Parathyroid adenoma (tissue), 2 donors: Measurements from ENCODE around the gene YARS2.

ENCODE experiments used
- H2AFZ ChIP-seq: fragments of 300-600 bp; sonication (generic); one replicate; pipeline ENCODE4 v1.7.0; 2017; ENCODE audit warnings: antibody characterized with exemption, mild to moderate bottlenecking
- H3K27ac ChIP-seq: fragments of 300-600 bp; sonication (generic); one replicate; pipeline ENCODE4 v1.7.0; 2017
- H3K27me3 ChIP-seq: fragments of 300-600 bp; sonication (generic); one replicate; pipeline ENCODE4 v1.7.0; 2017; ENCODE audit warnings: low read length; ENCODE audit not compliant: control insufficient read depth, insufficient read depth
- H3K36me3 ChIP-seq: fragments of 300-600 bp; sonication (generic); one replicate; pipeline ENCODE4 v1.7.0; 2017; ENCODE audit warnings: low read length; ENCODE audit not compliant: control insufficient read depth, insufficient read depth
- H3K4me1 ChIP-seq: fragments of 300-600 bp; sonication (generic); one replicate; pipeline ENCODE4 v1.7.0; 2017; ENCODE audit warnings: control low read depth
- H3K4me2 ChIP-seq: fragments of 300-600 bp; sonication (generic); one replicate; pipeline ENCODE4 v1.7.0; 2017; ENCODE audit warnings: low read length
- H3K4me3 ChIP-seq: fragments of 300-600 bp; sonication (generic); one replicate; pipeline ENCODE4 v1.7.0; 2017; ENCODE audit warnings: low read depth, low read length
- H3K79me2 ChIP-seq: fragments of 300-600 bp; sonication (generic); one replicate; pipeline ENCODE4 v1.7.0; 2017; ENCODE audit warnings: control low read depth
- H3K9ac ChIP-seq: fragments of 300-600 bp; sonication (generic); one replicate; pipeline ENCODE4 v1.7.0; 2017; ENCODE audit warnings: mild to moderate bottlenecking
- H3K9me3 ChIP-seq: fragments of 300-600 bp; sonication (generic); one replicate; pipeline ENCODE4 v1.7.0; 2017; ENCODE audit warnings: low read length; ENCODE audit not compliant: control insufficient read depth
- TF ChIP-seq, protein P1 (sequence below): fragments of 300-600 bp; sonication (generic); IDR thresholded peaks from one replicate; pipeline ENCODE4 v1.7.0; 2017; ENCODE audit warnings: antibody characterized with exemption, mild to moderate bottlenecking
- donor health status: primary hyperparathyroidism.

Gene YARS2

DNA sequence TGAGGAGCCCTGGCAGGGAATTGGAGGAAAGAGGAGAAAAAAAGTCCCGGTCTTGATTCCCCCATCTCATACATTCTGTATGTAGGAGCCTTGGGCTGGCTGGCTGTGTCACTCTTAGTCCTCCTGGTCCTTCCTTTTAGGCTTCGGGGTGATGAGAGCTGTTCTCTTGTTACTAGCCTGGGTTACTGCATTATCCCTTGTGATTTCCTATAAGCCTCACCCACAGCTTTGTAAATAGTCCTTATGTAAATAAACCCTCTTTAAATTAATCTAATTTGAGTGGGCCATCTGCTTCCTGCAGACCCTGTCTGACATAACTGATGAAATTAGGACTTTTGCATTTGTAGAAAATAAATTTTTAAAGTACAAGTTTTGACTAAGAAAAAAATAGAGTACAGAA lies 57.4 kb downstream of the YARS2 start:
- no peak overlapping the region for H3K4me2 ChIP-seq
- no peaks in the 10 kb centered on the region for H3K36me3 ChIP-seq
- H2AFZ ChIP-seq: no peak overlapping the region
- no peak overlapping the region for H3K9ac ChIP-seq
- no peak overlapping the region for H3K4me3 ChIP-seq
- TF ChIP-seq, protein P1, sequence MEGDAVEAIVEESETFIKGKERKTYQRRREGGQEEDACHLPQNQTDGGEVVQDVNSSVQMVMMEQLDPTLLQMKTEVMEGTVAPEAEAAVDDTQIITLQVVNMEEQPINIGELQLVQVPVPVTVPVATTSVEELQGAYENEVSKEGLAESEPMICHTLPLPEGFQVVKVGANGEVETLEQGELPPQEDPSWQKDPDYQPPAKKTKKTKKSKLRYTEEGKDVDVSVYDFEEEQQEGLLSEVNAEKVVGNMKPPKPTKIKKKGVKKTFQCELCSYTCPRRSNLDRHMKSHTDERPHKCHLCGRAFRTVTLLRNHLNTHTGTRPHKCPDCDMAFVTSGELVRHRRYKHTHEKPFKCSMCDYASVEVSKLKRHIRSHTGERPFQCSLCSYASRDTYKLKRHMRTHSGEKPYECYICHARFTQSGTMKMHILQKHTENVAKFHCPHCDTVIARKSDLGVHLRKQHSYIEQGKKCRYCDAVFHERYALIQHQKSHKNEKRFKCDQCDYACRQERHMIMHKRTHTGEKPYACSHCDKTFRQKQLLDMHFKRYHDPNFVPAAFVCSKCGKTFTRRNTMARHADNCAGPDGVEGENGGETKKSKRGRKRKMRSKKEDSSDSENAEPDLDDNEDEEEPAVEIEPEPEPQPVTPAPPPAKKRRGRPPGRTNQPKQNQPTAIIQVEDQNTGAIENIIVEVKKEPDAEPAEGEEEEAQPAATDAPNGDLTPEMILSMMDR: no peak
- no peak overlapping the region for H3K27ac ChIP-seq
- no peaks in the 10 kb centered on the region for H3K9me3 ChIP-seq
- no peaks in the 10 kb centered on the region for H3K27me3 ChIP-seq
- peaks cover 30% of the 10 kb centered on the region for H3K79me2 ChIP-seq
- peaks cover 5% of the 10 kb centered on the region for H3K4me1 ChIP-seq

DNA sequence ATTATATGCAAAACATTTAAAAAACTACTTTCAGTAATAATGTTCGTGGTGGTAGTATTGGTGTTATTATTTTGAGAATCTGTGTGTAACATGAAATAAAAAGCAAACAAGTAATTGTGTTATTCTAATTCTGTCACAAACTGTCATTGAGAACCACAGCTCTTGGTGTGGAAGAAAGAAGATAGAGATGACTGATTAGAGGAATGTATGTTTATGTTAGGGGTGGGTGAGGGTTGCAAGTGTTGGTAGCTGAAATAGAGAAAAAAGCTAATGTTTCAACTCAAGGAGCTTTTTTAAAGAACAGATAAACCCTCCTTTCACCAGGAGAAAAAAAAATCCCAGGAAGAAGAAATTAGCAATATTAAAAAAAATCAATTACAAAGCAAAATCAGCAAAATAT lies 58.3 kb downstream of the YARS2 start:
- Histone ChIP-seq H2AFZ (no peak overlapping the region), H3K79me2 (peaks cover 30% of the 10 kb centered on the region)
- TF ChIP-seq, protein P1: no peak

More for the DNA sequence above, 58.3 kb downstream of the YARS2 start:
- H3K4me2 ChIP-seq: peak overlapping the region; percentile 34
- no peaks in the 10 kb centered on the region for H3K27me3 ChIP-seq
- H3K27ac ChIP-seq: no peak overlapping the region
- H3K9me3 ChIP-seq: no peaks in the 10 kb centered on the region
- no peaks in the 10 kb centered on the region for H3K36me3 ChIP-seq
- H3K9ac ChIP-seq: no peak overlapping the region
- no peak overlapping the region for H3K4me3 ChIP-seq
- H3K4me1 ChIP-seq: peaks cover 5% of the 10 kb centered on the region
